Activated T-cell treated with anti-CD3 and anti-CD28 coated beads, Interleukin-2, amount 50 U/mL, for 1 hour (primary cell): ENCODE measurements around the gene CRHBP.
"Not testable (repeated sequence)": the region's sequence is repeated elsewhere in the genome, so short reads cannot be mapped to it uniquely, and the experiment has no call there.

Experiments used
- DNase-seq: peaks from one replicate; pipeline ENCODE4 v3.0.0-alpha.2; 2020

CRHBP gene

DNA sequence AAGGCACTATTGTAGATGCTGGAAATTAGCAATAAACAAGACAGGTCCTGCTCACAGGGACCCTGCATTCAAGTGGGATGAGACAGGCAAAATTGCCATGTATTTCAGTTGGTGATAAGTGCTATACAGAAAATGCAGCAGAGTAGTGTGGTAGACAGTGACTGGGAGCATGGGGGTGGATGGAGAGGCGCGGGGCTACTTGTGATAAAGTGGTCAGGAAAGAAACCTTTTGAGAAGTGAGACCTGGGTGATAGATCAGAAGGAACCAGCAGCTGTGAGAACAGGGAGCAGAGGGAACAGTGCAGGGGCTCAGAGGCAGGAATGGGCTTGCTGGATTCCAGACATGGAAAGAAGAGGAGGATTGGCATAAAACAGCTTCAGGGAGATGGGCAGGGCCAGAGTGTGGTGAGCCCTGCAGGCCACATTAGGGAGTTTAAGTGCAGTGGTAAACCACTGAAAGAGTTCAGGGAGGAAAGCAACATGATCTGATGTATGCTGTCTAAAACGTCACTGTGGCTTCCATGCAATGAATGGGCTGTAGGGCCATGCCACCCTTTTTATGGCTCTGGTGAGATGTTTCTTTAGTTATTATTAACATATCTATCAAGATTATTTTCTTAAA lies 7.3 kb downstream of the CRHBP start:
- no peak for DNase-seq

DNA sequence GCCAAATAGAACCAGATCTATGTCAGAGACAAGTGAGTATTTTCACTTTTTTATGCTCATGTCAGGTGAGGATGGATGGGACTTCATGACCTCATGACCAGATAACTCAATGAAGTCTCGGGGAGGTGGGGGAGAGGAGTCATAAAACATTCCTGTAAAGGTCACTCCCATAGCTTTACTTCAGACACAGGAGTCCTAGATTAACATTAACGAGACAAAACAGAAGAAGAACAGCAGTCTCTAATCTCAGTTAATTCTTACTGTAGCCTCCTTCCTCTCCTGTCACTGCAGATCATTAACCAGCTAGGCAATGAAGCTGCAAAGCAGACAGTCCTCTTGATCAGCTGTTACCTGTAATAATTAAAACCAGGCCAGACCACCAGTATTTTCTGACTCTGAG lies 11.2 kb downstream of the CRHBP start:
- no peak for DNase-seq

DNA sequence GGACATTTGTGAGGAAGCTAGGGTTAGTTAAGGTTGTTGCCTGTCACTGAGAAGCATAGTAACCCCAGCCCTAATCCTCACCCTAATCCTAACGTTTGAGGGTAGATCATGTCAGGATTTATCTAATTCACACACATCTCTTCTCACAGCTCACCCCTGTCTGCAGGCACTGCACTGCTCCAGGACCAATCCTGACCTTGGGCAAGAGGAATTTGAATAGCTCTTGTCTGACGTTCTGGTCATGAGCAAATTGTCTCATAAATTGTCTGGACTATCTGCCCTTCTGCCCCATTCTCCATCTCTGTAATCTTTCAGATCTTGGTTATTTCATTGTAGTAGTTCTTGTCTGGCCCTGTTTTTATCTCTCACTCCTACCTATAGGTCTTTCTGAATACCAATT lies 18.7 kb downstream of the CRHBP start:
- no peak for DNase-seq

DNA sequence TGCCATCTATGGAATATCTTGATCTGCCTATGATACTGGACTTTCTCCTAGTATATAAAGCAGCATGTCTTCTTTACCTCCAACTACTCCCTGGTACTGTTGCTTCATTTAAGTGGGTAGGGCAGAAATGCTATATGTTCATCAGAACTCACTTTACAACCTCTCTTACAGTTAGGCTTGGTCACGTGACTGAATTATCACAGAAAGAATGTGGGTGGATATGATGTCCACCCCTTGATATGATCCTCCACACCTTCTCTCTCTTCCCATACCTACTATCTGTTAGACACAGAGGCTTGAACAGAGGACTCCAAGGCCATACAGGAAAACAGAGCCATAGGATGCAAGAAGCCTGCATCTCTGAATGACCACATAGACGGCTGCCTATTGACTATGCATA lies 19.8 kb downstream of the CRHBP start:
- no peak for DNase-seq

DNA sequence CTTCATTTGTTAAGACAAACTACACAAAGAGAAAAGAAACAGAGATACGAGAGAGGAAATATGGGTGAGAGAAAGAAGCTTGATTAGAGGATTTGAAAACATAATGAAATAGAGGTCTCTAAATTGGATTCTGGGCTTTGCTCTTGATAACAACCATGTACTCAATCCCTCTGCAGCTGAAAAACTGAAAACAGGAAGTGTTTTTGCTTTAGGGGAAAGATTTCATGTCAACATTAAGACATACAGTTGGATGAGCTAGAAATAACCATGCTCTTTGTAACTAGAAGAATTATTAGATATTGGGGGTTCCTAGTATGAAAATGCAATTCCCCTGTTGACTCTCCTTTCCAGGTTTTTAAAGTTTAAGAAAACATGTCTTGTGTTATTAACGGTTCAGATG lies 21.9 kb downstream of the CRHBP start:
- DNase-seq: no peak

DNA sequence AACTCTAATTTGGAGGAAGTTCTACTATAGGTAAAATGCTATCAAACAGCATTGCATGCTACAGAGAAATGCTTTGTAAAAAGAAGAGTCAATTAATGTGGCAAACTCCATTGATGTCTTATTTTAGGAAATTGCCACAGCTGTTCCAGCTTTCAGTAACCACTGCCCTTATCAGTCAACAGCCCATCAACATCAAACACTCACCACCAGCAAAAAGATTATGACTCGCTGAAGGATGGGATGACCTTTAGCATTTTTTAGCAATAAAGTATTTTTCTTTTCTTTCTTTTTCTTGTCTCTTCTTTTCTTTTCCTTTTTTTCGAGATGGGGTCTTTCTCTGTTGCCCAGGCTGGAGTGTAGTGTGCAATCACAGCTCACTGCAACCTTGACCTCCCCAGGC lies 26.0 kb downstream of the CRHBP start:
- DNase-seq: no peak

DNA sequence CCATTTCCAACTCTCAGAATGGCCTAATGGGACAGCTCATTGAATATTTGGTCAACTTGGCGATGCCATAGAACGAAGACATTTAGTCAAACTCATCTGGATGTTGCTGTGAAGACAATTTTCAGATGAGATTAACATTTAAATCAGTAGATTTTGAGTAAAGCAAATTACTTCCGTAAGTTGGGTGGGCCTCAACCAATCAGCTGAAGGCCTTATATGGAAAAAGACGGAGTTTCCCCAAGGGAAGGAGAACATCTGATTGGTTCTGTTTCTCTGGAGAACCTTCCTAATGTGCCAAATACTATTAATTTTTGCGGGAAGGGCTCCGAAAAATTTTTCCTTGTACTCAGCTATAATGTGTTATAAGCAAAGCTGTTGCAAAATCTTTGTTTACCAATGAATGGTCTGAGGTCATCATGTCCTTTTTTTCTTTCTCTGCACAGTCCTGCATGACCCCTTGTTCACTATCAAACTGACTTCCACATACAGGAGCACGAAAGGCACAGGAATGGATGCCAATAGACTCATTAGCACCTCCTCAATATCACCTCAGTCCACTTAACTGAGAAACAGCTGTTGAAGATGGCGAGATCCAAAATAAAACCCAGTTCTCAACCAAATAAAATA lies 27.8 kb downstream of the CRHBP start:
- no peak for DNase-seq

DNA sequence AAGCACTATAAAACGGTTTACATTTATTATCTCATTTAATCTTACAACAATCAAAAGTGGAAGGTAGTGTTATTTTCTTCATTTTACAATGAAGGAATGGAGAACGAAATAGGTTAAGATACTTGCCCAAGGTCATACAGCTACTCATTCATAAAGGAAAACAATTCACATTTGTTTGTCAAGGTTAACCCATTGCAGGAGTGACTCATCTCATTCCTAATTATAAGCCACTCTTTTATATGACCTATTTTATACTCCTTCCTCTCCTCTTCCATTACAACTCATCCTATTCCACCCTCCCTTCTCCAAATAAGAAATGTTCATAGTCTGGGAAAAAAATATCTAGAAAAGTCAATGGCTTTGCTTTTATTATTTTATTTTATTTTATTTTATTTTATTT lies 29.6 kb downstream of the CRHBP start:
- DNase-seq: no peak

DNA sequence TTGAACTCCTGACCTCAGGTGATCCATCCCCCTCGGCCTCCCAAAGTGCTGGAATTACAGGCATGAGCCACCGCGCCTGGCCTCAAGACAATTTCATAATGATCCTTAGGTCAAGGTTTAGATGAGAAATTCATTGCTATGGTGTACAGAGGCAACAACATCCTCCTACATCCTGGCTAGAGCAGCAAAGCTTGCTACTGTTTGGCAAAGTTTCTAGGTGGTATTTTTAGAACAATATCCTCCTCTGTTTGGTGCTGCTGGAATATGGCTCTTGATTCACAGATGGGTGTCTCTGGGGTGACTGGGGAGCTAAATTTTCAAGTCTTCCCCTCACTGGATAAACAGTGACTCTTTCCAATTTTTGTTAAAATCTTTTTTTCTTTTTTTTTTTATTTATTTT lies 30.6 kb downstream of the CRHBP start:
- DNase-seq: no peak

DNA sequence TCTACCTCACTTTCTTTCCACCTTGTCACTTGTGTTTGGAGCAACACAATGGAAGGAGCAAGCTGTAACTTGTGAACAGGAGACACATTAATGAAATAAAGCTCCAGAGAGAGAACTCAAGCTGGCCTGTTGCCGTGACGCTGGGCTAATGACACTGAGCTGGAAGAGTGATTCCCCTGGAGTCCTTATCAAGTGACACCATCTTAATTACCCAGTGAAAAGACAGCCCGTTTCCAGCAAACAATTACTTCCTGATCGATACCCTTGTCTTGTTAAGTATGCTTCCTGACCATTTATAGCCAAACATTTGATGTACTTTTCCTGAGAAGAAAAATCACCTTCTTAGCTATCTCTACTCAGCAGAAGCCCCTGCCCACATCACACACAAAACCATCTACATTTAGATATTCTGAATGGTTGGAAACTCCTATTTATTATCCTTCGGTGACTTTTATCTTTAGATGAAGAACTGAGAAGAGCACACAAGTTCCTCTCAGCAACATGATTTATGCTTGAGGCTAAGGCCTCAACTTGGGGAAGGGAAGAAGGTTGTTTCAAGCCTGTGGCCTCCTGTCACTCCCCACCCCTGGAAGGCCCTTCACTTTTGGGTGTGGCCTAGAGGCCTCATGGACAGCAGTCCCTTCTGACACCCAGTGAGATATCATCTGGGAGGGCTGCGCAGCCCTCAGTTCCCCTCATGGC lies 34.1 kb downstream of the CRHBP start:
- DNase-seq: no peak

DNA sequence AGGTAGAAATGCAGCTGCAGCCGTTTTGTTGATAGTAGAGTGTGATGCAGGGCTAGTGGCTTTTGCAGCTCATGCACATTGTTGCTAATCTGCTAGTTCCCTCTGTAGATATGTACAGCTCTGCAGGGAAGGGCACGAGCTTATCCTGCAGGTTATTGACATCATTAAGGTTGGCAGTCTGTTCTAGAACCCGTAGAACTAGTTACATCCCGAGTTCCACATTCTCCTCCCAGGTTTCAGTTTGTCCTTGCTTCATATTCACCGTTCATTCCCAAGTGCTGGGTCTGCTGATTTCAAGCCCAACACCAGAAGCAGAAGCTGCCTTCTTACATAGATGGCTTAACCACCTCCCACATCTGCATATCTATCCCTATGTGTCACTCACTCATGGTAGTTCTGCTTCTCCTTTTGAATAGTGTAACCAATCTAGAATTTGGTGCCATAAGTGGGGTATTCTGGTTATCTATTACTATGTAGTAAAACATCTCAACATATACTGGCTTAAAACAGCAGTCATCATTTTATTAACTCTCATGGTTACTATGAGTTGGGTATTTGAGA lies 38.1 kb downstream of the CRHBP start:
- DNase-seq: no peak

DNA sequence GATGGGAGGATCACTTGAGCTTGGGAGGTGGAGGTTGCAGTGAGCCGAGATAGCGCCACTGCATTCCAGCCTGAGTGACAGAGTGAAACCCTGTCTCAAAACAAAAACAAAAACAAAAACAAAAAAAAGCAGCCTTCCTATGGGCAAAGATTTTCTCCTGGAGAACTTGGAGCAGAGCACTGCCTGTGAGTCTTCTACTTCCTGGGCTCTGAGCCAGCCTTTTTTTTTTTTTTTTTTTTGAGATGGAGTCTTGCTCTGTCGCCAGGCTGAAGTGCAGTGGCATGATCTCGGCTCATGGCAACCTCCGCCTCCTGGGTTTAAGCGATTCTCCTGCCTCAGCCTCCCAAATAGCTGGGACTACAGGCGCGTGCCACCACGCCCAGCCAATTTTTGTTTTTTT lies 40.6 kb downstream of the CRHBP start:
- not testable (repeated sequence) for DNase-seq

DNA sequence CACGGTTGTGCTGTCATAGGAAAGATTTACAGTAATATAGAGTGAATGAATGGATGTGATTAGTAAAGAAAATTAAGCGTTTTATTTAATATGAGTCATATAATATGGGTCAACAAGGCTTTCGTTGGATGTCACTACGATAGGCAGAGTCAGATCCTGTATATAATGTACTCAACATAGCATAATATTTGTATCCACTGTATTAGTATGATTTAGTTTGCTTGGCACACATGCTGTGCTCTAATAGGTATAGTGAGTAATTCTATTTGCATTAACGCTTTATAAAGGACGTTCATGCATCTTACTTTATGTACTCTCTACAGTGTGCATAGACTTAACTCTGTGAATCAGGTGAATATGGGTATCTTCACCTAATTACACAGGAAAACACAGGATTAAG lies 41.5 kb downstream of the CRHBP start:
- DNase-seq: no peak

DNA sequence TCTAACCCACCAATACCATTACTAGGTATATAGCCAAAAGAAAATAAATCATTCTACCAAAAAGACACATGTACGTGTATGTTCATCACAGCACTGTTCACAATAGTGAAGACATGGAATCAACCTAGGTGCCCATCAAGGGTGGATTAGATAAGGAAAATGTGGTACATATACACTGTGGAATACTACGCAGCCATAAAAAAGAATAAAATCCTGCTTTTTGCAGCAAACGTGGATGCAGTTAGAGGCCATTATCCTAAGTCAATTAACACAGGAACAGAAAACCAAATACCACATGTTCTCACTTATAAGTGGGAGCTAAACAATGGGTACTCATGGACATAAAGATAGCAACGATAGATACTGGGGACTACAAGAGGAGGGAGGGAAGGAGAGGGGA lies 45.4 kb downstream of the CRHBP start:
- not testable (repeated sequence) for DNase-seq

DNA sequence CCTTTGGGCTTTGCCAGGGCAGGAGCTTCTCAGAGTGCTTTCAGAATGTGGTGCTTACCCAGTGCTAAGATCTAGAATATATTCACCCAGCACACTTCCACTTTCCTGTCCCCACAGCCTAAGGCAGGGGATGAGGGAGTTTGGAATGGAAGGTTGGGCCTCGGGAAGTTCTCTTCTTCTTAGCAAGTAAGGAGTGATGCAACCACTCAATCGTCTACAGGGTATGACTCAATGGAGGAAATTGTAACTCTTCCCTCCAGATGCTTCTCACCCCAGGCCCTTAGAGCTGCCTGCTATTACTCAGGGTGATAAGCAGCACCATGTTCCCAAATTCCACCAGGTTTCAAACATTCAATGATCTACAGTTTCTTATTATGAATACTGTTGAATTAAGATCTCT lies 46.6 kb downstream of the CRHBP start:
- DNase-seq: no peak

DNA sequence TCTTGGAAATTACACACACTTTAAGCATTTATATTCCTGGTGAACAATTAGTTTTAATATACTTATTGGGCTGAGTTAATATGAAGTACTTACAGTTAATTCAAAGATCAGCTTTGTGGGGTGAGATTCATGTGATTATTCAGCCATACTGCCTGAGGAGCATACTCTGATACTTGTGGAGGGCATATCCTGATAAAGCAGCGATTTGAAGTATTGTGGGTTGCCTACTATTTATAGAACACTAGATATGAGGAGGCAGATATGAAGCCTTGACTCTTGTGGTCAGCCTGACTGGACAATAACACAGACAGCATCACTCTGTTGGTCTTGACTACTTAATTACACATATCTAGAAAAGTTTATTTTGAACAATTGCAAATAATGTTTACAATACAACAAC lies 50.4 kb downstream of the CRHBP start:
- DNase-seq: no peak

DNA sequence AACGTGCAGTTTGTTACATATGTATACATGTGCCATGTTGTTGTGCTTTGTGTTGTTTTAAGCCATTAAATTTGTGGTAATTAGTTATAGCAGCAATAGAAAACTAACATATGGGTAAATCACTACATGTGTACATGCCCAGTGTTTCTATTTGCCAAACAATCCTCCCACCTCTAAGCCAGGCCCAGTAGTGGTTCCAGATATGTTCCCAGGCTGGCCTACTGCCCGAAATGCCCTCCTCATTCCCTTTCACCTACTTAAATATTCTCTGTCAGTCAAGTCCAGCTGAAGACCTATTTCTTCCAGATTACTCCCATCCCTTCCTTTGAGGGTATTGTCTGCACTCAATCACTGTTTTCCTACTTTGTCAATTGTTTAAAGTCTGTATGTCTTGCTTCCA lies 53.3 kb downstream of the CRHBP start:
- no peak for DNase-seq

DNA sequence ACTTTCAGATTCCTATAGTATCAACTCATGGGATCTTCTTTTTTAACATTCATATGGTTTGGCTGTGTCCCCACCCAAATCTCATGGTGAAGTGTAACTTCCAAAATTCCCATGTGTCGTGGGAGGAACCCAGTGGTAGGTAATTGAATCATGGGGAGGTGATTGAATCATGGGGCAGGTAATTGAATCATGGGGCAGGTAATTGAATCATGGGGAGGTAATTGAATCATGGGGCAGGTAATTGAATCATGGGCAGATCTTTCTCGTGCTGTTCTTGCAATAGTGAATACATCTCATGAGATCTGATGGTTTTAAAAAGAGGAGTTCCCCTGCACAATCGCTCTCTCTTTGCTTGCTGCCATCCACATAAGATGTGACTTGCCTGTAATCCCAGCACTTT lies 55.6 kb downstream of the CRHBP start:
- DNase-seq: no peak

DNA sequence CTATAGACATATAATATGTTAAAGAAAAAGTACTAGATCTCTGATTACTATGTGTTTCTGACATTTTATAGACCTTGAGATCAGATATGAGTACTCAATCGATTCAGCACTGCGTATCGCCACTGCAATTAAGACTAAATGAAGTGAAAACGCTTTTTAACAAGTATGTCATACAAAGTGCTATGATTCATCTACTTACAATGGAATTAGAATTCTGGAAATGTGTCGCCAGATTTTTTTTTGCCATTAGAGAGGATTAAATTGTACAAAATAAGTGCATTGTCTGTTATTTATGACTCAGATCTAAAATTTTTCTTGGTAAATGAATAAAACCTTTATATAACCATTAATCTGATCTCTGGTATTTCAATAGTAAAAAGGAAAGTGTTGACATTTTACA lies 57.4 kb downstream of the CRHBP start:
- no peak for DNase-seq

DNA sequence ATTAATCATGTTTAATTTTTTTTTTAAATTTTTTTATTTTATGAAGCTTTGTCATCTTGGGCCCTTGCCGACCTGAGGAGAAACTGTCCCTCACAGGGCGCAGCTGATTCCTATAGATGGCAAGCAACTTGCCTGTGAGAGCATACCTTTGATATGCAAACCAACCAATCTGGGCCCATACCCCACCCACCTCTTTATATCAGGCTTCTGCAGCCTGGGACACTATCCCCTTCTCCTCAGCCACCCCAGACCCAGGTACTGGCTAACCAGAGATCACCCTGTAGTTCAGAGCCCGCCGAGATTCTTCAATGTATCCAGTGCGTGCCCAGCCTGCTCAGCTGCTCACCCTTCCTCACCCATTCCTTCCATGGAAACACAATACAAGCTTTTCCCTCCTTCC lies 58.7 kb downstream of the CRHBP start:
- no peak for DNase-seq

DNA sequence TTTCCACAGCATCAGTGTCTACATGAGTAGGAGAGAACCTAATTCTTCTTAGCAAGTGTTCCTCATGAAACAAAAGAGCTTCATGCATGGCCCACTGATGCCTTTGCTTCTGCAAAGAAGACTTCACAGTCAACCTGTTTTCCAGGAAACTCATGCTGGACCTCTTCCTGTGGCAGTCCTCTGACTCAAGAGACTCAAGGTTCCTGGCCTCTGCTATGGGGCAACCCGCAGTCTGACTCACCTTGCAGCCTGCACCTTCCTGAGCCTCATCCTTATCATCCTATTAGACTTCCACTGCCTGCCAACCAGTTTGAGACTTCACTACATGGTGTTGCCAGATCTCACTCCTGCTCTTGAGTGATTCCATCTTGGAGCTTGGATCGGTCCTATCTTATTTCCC lies 59.8 kb downstream of the CRHBP start:
- DNase-seq: no peak

DNA sequence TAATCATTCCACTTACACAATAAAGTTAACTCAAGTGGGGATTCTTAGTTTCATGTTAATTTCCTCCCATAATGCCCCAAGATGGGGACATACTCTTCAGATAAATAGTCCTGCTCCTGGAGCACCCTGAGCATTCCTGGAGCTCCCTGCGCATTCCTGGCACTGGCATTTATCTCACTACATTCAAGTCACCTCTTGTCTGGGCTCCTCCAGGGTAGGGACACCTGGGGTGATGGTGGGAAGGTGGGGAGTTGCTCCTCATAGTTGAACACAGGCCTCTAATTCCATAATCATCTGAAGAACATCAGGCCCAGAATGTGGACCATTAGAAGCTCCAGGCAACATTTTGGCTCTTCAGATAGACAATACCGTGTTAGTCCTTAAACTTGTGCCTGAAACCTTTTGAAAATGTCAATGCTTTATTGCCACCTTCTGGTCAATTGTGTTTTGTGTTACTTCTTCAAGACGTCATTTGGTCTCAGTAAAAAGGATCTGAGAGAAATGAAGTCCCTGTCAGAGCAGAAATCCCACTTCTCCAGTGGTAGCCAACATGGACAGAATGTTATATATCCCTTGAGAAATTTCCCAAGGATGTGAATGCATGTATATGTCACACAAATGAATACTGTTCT lies 63.2 kb downstream of the CRHBP start:
- DNase-seq: no peak

DNA sequence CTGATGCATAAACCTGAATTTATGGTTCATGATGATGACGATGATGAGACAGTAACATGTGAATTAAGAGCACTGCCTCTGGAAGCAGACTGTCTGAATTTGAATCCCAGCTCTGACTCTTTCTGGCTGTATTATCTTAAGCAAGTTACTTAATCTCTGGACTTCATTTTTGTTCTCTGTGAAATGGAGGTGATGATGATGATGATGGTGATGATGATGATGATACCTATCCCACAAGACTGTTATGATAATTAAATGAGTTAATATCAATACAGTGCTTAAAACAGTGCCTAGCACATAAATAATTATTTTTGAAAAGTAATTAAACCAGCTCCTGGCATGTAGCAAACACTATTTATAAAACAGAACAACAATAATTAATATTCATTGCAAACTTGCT lies 64.1 kb downstream of the CRHBP start:
- no peak for DNase-seq

DNA sequence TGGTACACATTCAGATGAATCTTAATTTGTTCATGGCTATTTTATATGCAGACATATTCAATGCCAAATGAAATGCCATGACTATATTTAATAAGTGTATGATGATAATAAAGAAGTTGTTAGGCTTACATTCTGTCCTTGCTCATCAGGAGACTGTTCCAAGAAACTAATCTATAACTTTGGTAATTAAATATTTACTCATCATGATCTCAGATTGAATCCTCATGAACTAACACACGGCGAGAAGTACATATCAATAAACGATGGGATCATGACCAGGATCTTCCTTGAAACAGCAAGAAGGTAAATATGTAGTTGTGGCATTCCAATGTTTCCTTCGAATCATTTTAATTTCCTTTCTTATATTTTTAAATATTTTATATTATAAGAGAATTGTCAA lies 64.8 kb downstream of the CRHBP start:
- no peak for DNase-seq
